Measurements from ENCODE around the gene CLASP1. TPM values are rescaled to one million over a fixed set of nuclear protein-coding genes. Genes with fewer than 3 reads are reported as not detected.

Gene CLASP1
- total RNA-seq, 1 donor from 2014 or later = 95.1 TPM

DNA sequence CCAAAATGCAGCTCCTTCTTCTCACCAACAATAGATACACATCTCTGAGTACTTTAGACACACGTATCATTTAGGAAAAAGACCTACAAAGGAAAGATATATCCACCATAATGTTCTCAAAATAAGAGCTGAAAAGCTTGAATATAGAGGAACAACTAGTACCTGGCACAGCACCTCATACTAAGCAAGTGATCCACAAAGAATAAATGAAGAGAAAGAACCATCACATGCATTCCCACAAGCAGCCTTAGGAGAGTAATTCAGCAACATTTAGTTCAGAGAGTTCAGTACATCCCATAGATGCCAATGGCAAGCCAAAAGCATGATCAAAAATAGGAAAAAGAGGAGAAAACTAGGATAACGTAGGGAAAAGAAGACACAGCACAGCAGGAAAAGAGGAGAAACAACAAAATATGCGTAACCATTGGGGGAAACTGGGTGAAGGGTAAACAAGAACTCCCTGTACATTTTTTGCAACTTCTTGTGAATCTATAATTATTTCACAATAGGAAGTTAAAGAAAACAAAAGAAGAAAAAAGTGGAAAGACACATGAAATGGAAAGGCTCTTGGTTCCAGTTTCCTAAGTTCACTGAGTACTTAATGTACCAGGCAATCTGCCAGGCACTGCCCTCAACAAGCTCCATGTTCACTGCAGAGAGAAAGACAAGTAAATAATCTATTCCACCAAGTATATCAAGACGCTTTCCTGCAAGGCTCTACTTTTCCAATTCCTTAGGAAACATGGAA is 22.3 kb downstream of the CLASP1 start:
- no peak for DNase-seq (ENCODE audit: low spot score)
- TF ChIP-seq, protein P1, sequence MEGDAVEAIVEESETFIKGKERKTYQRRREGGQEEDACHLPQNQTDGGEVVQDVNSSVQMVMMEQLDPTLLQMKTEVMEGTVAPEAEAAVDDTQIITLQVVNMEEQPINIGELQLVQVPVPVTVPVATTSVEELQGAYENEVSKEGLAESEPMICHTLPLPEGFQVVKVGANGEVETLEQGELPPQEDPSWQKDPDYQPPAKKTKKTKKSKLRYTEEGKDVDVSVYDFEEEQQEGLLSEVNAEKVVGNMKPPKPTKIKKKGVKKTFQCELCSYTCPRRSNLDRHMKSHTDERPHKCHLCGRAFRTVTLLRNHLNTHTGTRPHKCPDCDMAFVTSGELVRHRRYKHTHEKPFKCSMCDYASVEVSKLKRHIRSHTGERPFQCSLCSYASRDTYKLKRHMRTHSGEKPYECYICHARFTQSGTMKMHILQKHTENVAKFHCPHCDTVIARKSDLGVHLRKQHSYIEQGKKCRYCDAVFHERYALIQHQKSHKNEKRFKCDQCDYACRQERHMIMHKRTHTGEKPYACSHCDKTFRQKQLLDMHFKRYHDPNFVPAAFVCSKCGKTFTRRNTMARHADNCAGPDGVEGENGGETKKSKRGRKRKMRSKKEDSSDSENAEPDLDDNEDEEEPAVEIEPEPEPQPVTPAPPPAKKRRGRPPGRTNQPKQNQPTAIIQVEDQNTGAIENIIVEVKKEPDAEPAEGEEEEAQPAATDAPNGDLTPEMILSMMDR (IDR thresholded peaks at IDR 0.05; ENCODE audit: unreplicated experiment) = no peak
- Mint-ChIP-seq H3K27ac (ENCODE audit: unreplicated experiment) (no peak overlapping the region), H3K9me3 (ENCODE audit: unreplicated experiment) (no peaks in the 10 kb centered on the region), H3K4me3 (ENCODE audit: unreplicated experiment) (peak overlapping the region; percentile 21), H3K27me3 (ENCODE audit: unreplicated experiment) (no peaks in the 10 kb centered on the region), H3K4me1 (ENCODE audit: unreplicated experiment) (no peaks in the 10 kb centered on the region), H3K36me3 (ENCODE audit: low read depth, unreplicated experiment) (peaks cover 7% of the 10 kb centered on the region)

DNA sequence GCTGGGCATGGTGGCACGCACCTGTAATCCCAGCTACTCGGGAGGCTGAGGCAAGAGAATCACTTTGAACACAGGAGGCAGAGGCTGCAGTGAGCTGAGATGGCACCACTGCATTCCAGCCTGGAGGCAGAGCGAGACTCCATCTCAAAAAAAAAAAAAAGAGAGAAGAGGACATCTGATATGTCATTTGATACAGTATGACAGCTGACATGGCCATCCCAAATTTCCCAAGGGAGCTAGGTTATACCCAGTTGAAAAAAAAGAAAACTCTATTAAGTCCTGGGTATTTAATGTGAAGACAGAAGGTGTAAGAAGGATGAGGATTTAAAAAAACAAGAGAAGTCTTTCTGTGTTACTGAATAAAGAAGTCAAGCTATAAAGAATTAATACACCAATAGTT is 23.3 kb downstream of the CLASP1 start:
- Mint-ChIP-seq H3K4me1 (ENCODE audit: unreplicated experiment) (no peaks in the 10 kb centered on the region), H3K36me3 (ENCODE audit: low read depth, unreplicated experiment) (peaks cover 7% of the 10 kb centered on the region), H3K4me3 (ENCODE audit: unreplicated experiment) (no peak overlapping the region), H3K9me3 (ENCODE audit: unreplicated experiment) (no peaks in the 10 kb centered on the region), H3K27me3 (ENCODE audit: unreplicated experiment) (no peaks in the 10 kb centered on the region), H3K27ac (ENCODE audit: unreplicated experiment) (no peak overlapping the region)
- no peak for DNase-seq (ENCODE audit: low spot score)
- TF ChIP-seq, protein P1 (IDR thresholded peaks at IDR 0.05; ENCODE audit: unreplicated experiment) = no peak

DNA sequence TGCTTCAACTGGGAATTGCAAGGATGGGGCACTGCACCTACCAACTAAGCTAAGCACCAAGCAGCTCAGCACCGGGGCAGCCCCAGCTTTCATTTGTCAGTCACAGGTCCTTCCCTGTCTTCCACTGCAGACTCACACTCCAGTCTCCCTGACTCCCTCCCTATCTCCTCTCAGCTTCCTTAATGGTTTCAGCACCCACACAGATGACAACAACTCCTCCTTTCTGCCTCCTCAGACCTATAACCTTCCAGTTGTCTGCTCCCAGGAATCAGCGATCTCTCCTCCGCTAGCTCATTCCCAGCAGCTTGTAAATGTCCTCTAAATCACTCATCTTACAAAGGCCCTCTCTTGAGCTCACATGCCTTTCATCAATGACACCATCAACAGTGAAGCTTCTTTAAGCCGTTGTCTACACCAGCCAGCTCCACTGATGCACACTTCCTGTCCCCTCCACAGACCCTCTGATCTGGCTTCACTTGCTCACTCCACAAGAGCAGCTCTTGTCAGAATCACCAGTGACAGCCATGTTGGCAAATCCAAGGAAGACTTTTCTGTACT is 32.1 kb downstream of the CLASP1 start:
- H3K9me3 Mint-ChIP-seq (ENCODE audit: unreplicated experiment) = no peaks in the 10 kb centered on the region
- TF ChIP-seq, protein P1 (IDR thresholded peaks at IDR 0.05; ENCODE audit: unreplicated experiment) = no peak

DNA sequence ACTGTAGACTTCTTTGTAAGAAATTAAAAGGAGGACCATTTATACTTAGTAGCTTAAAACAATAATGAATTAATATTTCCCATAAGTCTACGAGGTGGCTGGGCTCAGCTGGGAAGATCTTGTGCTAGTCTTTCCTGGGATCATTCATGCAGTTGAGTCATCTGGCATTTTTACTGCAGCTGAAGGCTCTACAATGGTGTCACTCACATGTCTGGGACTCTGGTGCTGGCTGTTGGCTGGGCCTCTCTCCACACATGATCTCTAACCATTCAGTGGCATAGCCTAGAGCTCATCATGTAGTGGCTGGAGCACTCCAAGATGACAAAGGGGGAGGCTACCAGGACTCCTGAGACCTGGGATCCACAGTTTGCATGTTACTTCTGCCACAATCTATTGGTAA is 35.5 kb downstream of the CLASP1 start:
- no peak for DNase-seq (ENCODE audit: low spot score)
- no peaks in the 10 kb centered on the region for H3K27me3 Mint-ChIP-seq (ENCODE audit: unreplicated experiment)
- TF ChIP-seq, protein P1 (IDR thresholded peaks at IDR 0.05; ENCODE audit: unreplicated experiment) = no peak

More for the DNA sequence above, 32.1 kb downstream of the CLASP1 start:
- Mint-ChIP-seq H3K4me3 (ENCODE audit: unreplicated experiment) (no peak overlapping the region), H3K4me1 (ENCODE audit: unreplicated experiment) (peaks cover 13% of the 10 kb centered on the region), H3K27me3 (ENCODE audit: unreplicated experiment) (no peaks in the 10 kb centered on the region), H3K36me3 (ENCODE audit: low read depth, unreplicated experiment) (peaks cover 3% of the 10 kb centered on the region), H3K27ac (ENCODE audit: unreplicated experiment) (no peak overlapping the region)
- DNase-seq (ENCODE audit: low spot score) = no peak

DNA sequence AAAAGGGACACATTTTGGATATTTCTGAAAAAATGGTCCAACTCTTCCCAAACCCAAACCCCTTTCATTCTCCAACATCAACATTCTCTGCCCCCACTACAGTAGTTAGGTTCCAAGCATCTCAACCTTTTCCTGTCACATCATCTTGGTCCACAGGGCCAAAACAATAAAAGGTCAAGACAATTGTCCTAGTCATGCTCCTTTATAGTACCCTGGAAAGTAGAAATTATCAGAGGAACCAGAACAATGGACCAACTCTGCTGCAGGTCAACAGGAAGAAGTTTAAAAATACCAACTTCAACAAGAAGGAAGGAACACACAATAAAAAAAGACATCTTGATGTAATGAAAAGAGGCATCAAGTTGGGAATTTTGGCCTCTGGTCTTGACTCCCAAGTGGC is 36.1 kb downstream of the CLASP1 start:
- DNase-seq (ENCODE audit: low spot score) = no peak
- Mint-ChIP-seq H3K36me3 (ENCODE audit: low read depth, unreplicated experiment) (peaks cover 3% of the 10 kb centered on the region), H3K27me3 (ENCODE audit: unreplicated experiment) (no peaks in the 10 kb centered on the region), H3K27ac (ENCODE audit: unreplicated experiment) (peak overlapping the region; percentile 28), H3K9me3 (ENCODE audit: unreplicated experiment) (no peaks in the 10 kb centered on the region), H3K4me1 (ENCODE audit: unreplicated experiment) (peaks cover 24% of the 10 kb centered on the region), H3K4me3 (ENCODE audit: unreplicated experiment) (peak overlapping the region; percentile 21)
- TF ChIP-seq, protein P1 (IDR thresholded peaks at IDR 0.05; ENCODE audit: unreplicated experiment) = no peak

More for the DNA sequence above, 35.5 kb downstream of the CLASP1 start:
- Mint-ChIP-seq H3K36me3 (ENCODE audit: low read depth, unreplicated experiment) (peaks cover 3% of the 10 kb centered on the region), H3K4me3 (ENCODE audit: unreplicated experiment) (no peak overlapping the region), H3K4me1 (ENCODE audit: unreplicated experiment) (peaks cover 19% of the 10 kb centered on the region), H3K9me3 (ENCODE audit: unreplicated experiment) (no peaks in the 10 kb centered on the region), H3K27ac (ENCODE audit: unreplicated experiment) (no peak overlapping the region)
